Loucy (cell line): ENCODE measurements around the gene SUSD3.

Experiments used
- H2AFZ ChIP-seq: fragments of 200-600 bp; sonication (generic); 2 replicates; pipeline ENCODE4 v1.6.0; 2016; ENCODE audit warnings: antibody characterized with exemption, mild to moderate bottlenecking, low read length, moderate library complexity
- H3F3A ChIP-seq: fragments of 200-600 bp; 2 replicates; pipeline ENCODE4 v1.6.0; 2016; ENCODE audit warnings: antibody characterized with exemption, low read depth, mild to moderate bottlenecking
- H3K27me3 ChIP-seq: fragments of 200-600 bp; sonication (generic); 2 replicates; pipeline ENCODE4 v1.6.1; 2014; ENCODE audit warnings: low read length, mild to moderate bottlenecking; ENCODE audit not compliant: insufficient read depth, poor library complexity, severe bottlenecking
- H3K36me3 ChIP-seq: fragments of 200-600 bp; sonication (generic); 2 replicates; pipeline ENCODE4 v1.6.1; 2016; ENCODE audit warnings: low read length; ENCODE audit not compliant: insufficient read depth
- H3K4me1 ChIP-seq: fragments of 200-600 bp; sonication (generic); 2 replicates; pipeline ENCODE4 v1.5.1; 2014; ENCODE audit warnings: low read length, mild to moderate bottlenecking; ENCODE audit not compliant: insufficient read depth, poor library complexity, severe bottlenecking
- H3K4me2 ChIP-seq: fragments of 200-600 bp; sonication (generic); 2 replicates; pipeline ENCODE4 v1.6.0; 2014; ENCODE audit warnings: antibody characterized with exemption, low read length, low read depth, mild to moderate bottlenecking; ENCODE audit not compliant: poor library complexity, severe bottlenecking
- H3K4me3 ChIP-seq: fragments of 200-600 bp; sonication (generic); 2 replicates; pipeline ENCODE4 v1.5.1; 2014; ENCODE audit warnings: low read length, mild to moderate bottlenecking, mixed read lengths; ENCODE audit not compliant: poor library complexity, severe bottlenecking
- H3K79me2 ChIP-seq: fragments of 200-600 bp; sonication (generic); 2 replicates; pipeline ENCODE4 v1.6.1; 2014; ENCODE audit warnings: low read length; ENCODE audit not compliant: insufficient read depth
- H3K9ac ChIP-seq: fragments of 200-600 bp; sonication (generic); 2 replicates; pipeline ENCODE4 v1.6.0; 2014; ENCODE audit warnings: mild to moderate bottlenecking, low read depth, low read length, moderate library complexity; ENCODE audit not compliant: poor library complexity, severe bottlenecking
- H3K9me2 ChIP-seq: fragments of 200-600 bp; sonication (generic); replicated peaks from 2 replicates; pipeline ENCODE4 v1.6.1; 2016; ENCODE audit warnings: low read depth, low read length, mixed read lengths
- H3K9me3 ChIP-seq: fragments of 200-600 bp; sonication (generic); 2 replicates; pipeline ENCODE4 v1.6.1; 2014; ENCODE audit warnings: mild to moderate bottlenecking, antibody characterized with exemption, low read length, low read depth; ENCODE audit not compliant: insufficient read depth
- H4K20me1 ChIP-seq: fragments of 200-600 bp; sonication (generic); 2 replicates; pipeline ENCODE4 v1.6.0; 2014; ENCODE audit warnings: antibody characterized with exemption, low read length, mild to moderate bottlenecking; ENCODE audit not compliant: insufficient read depth, poor library complexity, severe bottlenecking
- EZH2phosphoT487 ChIP-seq: fragments of 200-600 bp; IDR thresholded peaks from 2 replicates; pipeline ENCODE4 v1.6.1; 2018; ENCODE audit warnings: antibody characterized with exemption, mild to moderate bottlenecking, moderate library complexity, borderline replicate concordance
- TF ChIP-seq, protein P1 (sequence below): fragments of 200-600 bp; sonication (generic); conservative IDR thresholded peaks from 2 replicates; pipeline ENCODE4 v1.5.1; 2014; ENCODE audit warnings: mild to moderate bottlenecking, antibody characterized with exemption, low read length

The SUSD3 gene

DNA sequence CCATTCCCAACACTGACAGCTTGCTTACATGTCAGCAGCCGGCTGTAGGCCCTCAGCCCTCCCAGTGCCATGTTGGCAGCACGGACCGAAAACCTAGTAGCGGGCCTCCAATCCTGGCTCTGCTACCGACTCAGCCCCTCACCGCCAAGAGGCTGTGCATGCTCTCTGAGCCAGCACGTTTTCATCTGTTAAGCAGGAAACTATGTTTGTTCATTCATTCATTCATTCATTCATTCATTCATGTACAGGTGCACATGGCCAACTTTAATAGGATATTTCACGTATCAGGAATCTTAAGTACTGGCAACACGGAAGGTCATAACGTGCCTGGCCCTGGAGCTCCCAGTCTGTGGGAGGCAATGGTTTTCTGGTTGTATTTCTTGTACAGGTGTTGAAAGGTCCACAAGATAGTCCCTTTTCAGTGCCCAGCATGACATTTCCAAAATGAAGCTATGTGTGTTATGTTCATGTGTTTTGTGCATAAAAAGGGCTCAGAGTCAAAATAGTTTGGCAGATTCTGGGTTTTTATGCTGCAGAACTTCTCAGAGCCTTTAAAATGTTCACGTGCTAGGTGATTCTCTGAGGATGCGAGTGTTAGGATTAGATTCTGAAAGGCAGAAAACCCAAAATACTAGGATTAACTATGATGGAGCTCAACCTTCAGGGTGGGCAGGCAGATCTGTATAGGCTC lies 17.7 kb downstream of the SUSD3 start:
- no peaks in the 10 kb centered on the region for H3K9me3 ChIP-seq
- no peaks in the 10 kb centered on the region for H3K9me2 ChIP-seq
- H3K4me1 ChIP-seq: peaks cover 23% of the 10 kb centered on the region
- no peak overlapping the region for H2AFZ ChIP-seq
- H3K79me2 ChIP-seq: no peaks in the 10 kb centered on the region
- no peaks in the 10 kb centered on the region for H3K36me3 ChIP-seq
- no peak overlapping the region for H3K9ac ChIP-seq
- H3F3A ChIP-seq: no peaks in the 10 kb centered on the region
- H3K27me3 ChIP-seq: no peaks in the 10 kb centered on the region
- no peaks in the 10 kb centered on the region for H4K20me1 ChIP-seq
- TF ChIP-seq EZH2phosphoT487: no peak
- TF ChIP-seq, protein P1, sequence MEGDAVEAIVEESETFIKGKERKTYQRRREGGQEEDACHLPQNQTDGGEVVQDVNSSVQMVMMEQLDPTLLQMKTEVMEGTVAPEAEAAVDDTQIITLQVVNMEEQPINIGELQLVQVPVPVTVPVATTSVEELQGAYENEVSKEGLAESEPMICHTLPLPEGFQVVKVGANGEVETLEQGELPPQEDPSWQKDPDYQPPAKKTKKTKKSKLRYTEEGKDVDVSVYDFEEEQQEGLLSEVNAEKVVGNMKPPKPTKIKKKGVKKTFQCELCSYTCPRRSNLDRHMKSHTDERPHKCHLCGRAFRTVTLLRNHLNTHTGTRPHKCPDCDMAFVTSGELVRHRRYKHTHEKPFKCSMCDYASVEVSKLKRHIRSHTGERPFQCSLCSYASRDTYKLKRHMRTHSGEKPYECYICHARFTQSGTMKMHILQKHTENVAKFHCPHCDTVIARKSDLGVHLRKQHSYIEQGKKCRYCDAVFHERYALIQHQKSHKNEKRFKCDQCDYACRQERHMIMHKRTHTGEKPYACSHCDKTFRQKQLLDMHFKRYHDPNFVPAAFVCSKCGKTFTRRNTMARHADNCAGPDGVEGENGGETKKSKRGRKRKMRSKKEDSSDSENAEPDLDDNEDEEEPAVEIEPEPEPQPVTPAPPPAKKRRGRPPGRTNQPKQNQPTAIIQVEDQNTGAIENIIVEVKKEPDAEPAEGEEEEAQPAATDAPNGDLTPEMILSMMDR: no peak
- no peak overlapping the region for H3K4me2 ChIP-seq
- no peak overlapping the region for H3K4me3 ChIP-seq

DNA sequence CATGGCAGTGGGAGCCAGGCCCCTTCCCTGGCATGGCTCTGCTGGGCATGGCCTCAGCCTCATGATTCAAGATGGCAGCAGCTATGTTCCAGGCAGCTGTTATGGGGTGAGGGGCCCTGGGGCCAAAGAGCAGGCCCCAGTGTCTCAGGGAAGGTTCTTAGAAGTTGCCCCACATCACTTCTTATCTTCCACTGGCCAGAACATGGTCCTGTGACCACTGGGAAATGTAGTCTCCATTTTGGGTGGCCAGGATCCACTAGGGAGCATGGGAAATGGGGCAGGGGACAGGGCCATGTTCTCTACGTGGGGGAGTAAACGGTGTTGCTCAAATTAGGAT lies 18.3 kb downstream of the SUSD3 start:
- Histone ChIP-seq H3K79me2 (no peaks in the 10 kb centered on the region), H3K9me3 (no peaks in the 10 kb centered on the region), H3K9me2 (no peaks in the 10 kb centered on the region), H3K36me3 (no peaks in the 10 kb centered on the region), H3K4me1 (peaks cover 22% of the 10 kb centered on the region), H3K4me2 (no peak overlapping the region), H3F3A (no peaks in the 10 kb centered on the region), H3K4me3 (no peak overlapping the region), H2AFZ (no peak overlapping the region), H3K9ac (no peak overlapping the region), H4K20me1 (no peaks in the 10 kb centered on the region), H3K27me3 (no peaks in the 10 kb centered on the region)
- TF ChIP-seq EZH2phosphoT487: no peak
- TF ChIP-seq, protein P1: no peak

DNA sequence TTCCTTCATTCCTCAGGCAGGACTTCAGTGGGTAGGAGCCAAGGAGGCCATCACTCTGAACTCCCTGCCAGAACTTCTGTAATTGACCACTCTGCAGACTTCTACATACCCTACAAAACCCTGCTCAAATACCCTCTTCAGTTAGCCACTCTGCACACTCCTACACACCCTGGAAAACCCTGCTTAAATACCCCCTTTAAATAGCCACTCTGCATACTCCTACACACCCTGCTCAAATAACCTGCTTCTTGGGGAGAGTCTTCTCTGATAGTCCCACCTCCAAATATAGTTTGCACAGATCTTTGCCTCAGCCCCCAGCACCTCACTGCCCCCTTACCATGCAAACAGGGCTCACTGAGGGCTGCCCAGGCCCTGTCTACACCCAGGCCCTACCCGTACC lies 18.9 kb downstream of the SUSD3 start:
- Histone ChIP-seq H4K20me1 (no peaks in the 10 kb centered on the region), H3K36me3 (no peaks in the 10 kb centered on the region), H3K4me3 (no peak overlapping the region), H3F3A (no peaks in the 10 kb centered on the region), H3K9ac (no peak overlapping the region), H3K9me2 (no peaks in the 10 kb centered on the region), H3K9me3 (no peaks in the 10 kb centered on the region), H3K27me3 (no peaks in the 10 kb centered on the region), H3K4me1 (peaks cover 16% of the 10 kb centered on the region), H2AFZ (no peak overlapping the region), H3K4me2 (no peak overlapping the region), H3K79me2 (no peaks in the 10 kb centered on the region)
- no peak for TF ChIP-seq EZH2phosphoT487
- TF ChIP-seq, protein P1: no peak
